KMS-11 (cell line): Measurements from ENCODE around the gene AXL.
A peak's percentile ranks its signal among the peaks of the same experiment; 100 is the strongest.

Experiments used
- H2AFZ ChIP-seq: fragments of 200-600 bp; sonication (generic); 2 replicates; pipeline ENCODE4 v1.6.1; 2016; ENCODE audit warnings: antibody characterized with exemption, mixed run types, low read depth
- H3K27ac ChIP-seq: fragments of 200-600 bp; sonication (generic); 2 replicates; pipeline ENCODE4 v1.6.1; 2016; ENCODE audit warnings: mild to moderate bottlenecking, mixed run types
- H3K27me3 ChIP-seq: fragments of 200-600 bp; sonication (generic); 2 replicates; pipeline ENCODE4 v1.6.1; 2017; ENCODE audit warnings: mild to moderate bottlenecking, low read depth, mixed run types, moderate library complexity; ENCODE audit not compliant: insufficient read depth
- H3K36me3 ChIP-seq: fragments of 200-600 bp; sonication (generic); 2 replicates; pipeline ENCODE4 v1.6.1; 2017; ENCODE audit warnings: mild to moderate bottlenecking, mixed run types; ENCODE audit not compliant: insufficient read depth
- H3K4me1 ChIP-seq: fragments of 200-600 bp; sonication (generic); 2 replicates; pipeline ENCODE4 v1.6.1; 2016; ENCODE audit warnings: mild to moderate bottlenecking, low read depth, mixed run types; ENCODE audit not compliant: poor library complexity, severe bottlenecking
- H3K4me2 ChIP-seq: fragments of 200-600 bp; sonication (generic); 2 replicates; pipeline ENCODE4 v1.7.0; 2016; ENCODE audit warnings: mild to moderate bottlenecking, mixed run types
- H3K4me3 ChIP-seq: fragments of 200-600 bp; sonication (generic); IDR thresholded peaks from 2 replicates; pipeline ENCODE4 v1.6.1; 2017; ENCODE audit warnings: low read depth, low read length, mixed read lengths; ENCODE audit not compliant: insufficient read depth
- H3K79me2 ChIP-seq: fragments of 200-600 bp; sonication (generic); 2 replicates; pipeline ENCODE4 v1.6.1; 2016; ENCODE audit warnings: low read depth, mixed run types; ENCODE audit not compliant: insufficient read depth
- H3K9ac ChIP-seq: fragments of 200-600 bp; sonication (generic); 2 replicates; pipeline ENCODE4 v1.6.1; 2016; ENCODE audit warnings: mild to moderate bottlenecking, mixed run types
- H4K20me1 ChIP-seq: fragments of 200-600 bp; sonication (generic); 2 replicates; pipeline ENCODE4 v1.6.1; 2016; ENCODE audit warnings: mild to moderate bottlenecking, mixed run types; ENCODE audit not compliant: insufficient read depth
- TF ChIP-seq, protein P1 (sequence below): fragments of 200-600 bp; sonication (generic); conservative IDR thresholded peaks from 2 replicates; pipeline ENCODE4 v1.6.1; 2017; ENCODE audit warnings: low read depth, mild to moderate bottlenecking, antibody characterized with exemption, low read length, moderate library complexity, mixed read lengths

Gene AXL

DNA sequence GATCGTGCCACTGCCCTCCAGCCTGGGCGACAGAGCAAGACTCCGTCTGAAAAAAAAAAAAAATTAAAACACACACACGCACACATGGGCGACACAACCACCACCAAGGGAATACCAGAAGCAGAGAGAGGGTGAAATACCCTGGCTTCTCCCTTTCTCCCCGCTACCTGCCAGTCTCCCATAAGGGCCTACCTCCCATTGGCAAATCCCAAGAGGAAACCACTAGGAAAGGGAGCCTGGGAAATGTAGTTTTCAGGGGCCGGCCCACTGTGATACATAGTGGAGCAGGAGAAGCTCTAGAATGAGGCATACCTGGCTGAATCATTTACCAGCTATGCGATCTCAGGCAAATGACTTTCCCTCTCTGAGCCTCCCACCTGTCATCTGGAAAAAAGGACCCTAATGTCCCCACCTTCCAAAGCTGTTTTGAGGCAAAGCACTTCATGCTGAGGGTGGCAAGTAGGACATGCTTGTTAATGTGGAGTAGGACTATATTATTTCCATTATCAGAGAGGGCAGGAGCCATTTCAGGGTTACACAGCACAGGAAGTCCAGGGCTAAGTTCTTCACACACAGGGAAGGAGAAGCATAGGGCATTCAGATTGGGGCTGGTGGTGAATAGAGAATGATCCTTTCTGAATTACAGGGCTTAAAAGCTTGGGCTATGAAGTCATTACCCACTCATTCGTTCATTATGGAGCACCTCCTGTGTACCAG, 30.8 kb downstream of the AXL start:
- TF ChIP-seq, protein P1, sequence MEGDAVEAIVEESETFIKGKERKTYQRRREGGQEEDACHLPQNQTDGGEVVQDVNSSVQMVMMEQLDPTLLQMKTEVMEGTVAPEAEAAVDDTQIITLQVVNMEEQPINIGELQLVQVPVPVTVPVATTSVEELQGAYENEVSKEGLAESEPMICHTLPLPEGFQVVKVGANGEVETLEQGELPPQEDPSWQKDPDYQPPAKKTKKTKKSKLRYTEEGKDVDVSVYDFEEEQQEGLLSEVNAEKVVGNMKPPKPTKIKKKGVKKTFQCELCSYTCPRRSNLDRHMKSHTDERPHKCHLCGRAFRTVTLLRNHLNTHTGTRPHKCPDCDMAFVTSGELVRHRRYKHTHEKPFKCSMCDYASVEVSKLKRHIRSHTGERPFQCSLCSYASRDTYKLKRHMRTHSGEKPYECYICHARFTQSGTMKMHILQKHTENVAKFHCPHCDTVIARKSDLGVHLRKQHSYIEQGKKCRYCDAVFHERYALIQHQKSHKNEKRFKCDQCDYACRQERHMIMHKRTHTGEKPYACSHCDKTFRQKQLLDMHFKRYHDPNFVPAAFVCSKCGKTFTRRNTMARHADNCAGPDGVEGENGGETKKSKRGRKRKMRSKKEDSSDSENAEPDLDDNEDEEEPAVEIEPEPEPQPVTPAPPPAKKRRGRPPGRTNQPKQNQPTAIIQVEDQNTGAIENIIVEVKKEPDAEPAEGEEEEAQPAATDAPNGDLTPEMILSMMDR, result no peak
- Histone ChIP-seq H3K4me3 (no peak overlapping the region), H3K36me3 (no peaks in the 10 kb centered on the region)

DNA sequence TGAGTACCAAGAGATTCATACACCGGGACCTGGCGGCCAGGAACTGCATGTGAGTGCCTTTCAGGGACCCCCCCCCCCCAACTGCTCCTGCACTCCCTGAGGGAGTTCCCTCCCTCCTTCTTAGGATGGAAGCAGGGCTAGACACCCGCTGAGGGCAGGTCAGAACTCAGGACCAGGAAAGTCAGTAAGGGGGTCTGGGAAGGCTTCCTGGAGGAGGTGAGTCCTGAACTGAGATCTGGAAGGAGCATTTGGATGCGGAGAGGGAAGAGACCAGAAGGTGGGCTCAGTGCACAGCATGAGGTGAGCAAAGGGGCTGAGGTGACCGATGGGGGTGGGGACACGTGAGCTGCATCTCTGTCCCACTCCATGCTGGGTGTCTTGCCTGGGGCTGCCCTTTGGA, 34.6 kb downstream of the AXL start:
- H3K27me3 ChIP-seq, result 0 out of 2 replicates have a peak, but pooled peaks cover 10% of the 10 kb centered on the region
- H3K4me1 ChIP-seq, result no peaks in the 10 kb centered on the region
- no peaks in the 10 kb centered on the region for H3K36me3 ChIP-seq
- H3K9ac ChIP-seq, result no peak overlapping the region
- no peaks in the 10 kb centered on the region for H3K79me2 ChIP-seq
- H3K27ac ChIP-seq, result no peak overlapping the region
- TF ChIP-seq, protein P1, result no peak
- H2AFZ ChIP-seq, result no peak overlapping the region
- no peak overlapping the region for H3K4me3 ChIP-seq
- H3K4me2 ChIP-seq, result no peak overlapping the region
- H4K20me1 ChIP-seq, result no peaks in the 10 kb centered on the region

More for the DNA sequence above, 30.8 kb downstream of the AXL start:
- no peaks in the 10 kb centered on the region for H3K4me1 ChIP-seq
- 0 out of 2 replicates have a peak, but pooled peaks cover 6% of the 10 kb centered on the region for H3K27me3 ChIP-seq
- no peaks in the 10 kb centered on the region for H4K20me1 ChIP-seq
- H3K79me2 ChIP-seq, result no peaks in the 10 kb centered on the region
- no peak overlapping the region for H3K9ac ChIP-seq
- H3K4me2 ChIP-seq, result no peak overlapping the region
- H2AFZ ChIP-seq, result peak overlapping the region; percentile 18; the same call in 1 of the 2 replicates
- no peak overlapping the region for H3K27ac ChIP-seq

DNA sequence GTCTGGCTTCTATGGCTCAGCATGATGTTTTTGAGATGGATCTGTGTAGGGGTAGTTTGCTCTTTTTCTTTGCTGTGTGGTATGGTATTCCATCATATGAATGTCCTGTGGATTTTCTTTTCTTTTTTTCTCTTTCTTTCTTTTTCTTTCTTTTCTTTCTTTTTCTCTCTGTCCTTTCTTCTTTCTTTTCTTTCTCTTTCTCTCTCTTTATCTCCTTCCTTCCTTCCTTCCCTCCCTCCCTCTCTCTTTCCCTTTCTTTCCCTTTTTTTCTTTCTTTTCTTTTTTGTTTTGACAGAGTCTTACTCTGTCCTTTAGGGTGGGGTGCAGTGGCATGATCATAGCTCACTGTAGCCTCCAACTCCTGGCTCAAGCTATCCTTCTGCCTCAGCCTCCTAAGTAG, 36.1 kb downstream of the AXL start:
- Histone ChIP-seq H2AFZ (no peak overlapping the region), H3K79me2 (no peaks in the 10 kb centered on the region), H3K4me1 (no peaks in the 10 kb centered on the region), H3K27ac (no peak overlapping the region), H3K27me3 (0 out of 2 replicates have a peak, but pooled peaks cover 10% of the 10 kb centered on the region), H3K4me2 (no peak overlapping the region), H3K4me3 (no peak overlapping the region), H3K36me3 (no peaks in the 10 kb centered on the region), H4K20me1 (no peaks in the 10 kb centered on the region), H3K9ac (no peak overlapping the region)
- TF ChIP-seq, protein P1, result no peak

- peak overlapping the region; percentile 79; the same call in 1 of the 2 replicates for H3K9ac ChIP-seq
- peaks cover 4% of the 10 kb centered on the region; the same call in 1 of the 2 replicates for H3K27me3 ChIP-seq
- no peak overlapping the region for H3K27ac ChIP-seq
- peaks cover 24% of the 10 kb centered on the region for H3K79me2 ChIP-seq
- peaks cover 16% of the 10 kb centered on the region for H3K4me1 ChIP-seq
- TF ChIP-seq, protein P1, result no peak
- peak overlapping the region; percentile 96 for H2AFZ ChIP-seq
- H3K36me3 ChIP-seq, result no peaks in the 10 kb centered on the region
- H3K4me2 ChIP-seq, result peak overlapping the region; percentile 83
- no peaks in the 10 kb centered on the region for H4K20me1 ChIP-seq
- H3K4me3 ChIP-seq, result no peak overlapping the region
Measured at GRCh38 chr19:41261474-41262190, 42.6 kb downstream of the AXL start.
